OCI-LY1 (cell line): Measurements from ENCODE around the gene POLR2E.

ENCODE experiments used
- H2AFZ ChIP-seq: fragments of 200-600 bp; sonication (generic), shearing (Covaris generic); 2 replicates; pipeline ENCODE4 v1.6.0; 2014; ENCODE audit warnings: antibody characterized with exemption, mild to moderate bottlenecking, low read length
- H3F3A ChIP-seq: fragments of 200-600 bp; sonication (generic), shearing (Covaris generic); 2 replicates; pipeline ENCODE4 v1.6.0; 2014; ENCODE audit warnings: mild to moderate bottlenecking, antibody characterized with exemption, low read length, moderate library complexity; ENCODE audit not compliant: insufficient read depth
- H3K27ac ChIP-seq: fragments of 200-600 bp; sonication (generic); 2 replicates; pipeline ENCODE4 v1.5.1; 2014; ENCODE audit warnings: low read length, mixed run types, mild to moderate bottlenecking, low read depth; ENCODE audit not compliant: poor library complexity, severe bottlenecking
- H3K27me3 ChIP-seq: fragments of 200-600 bp; sonication (generic); 2 replicates; pipeline ENCODE4 v1.6.0; 2014; ENCODE audit warnings: antibody characterized with exemption, mild to moderate bottlenecking, low read length, moderate library complexity; ENCODE audit not compliant: insufficient read depth
- H3K36me3 ChIP-seq: fragments of 200-600 bp; sonication (generic); 2 replicates; pipeline ENCODE4 v1.6.1; 2014; ENCODE audit warnings: mild to moderate bottlenecking, antibody characterized with exemption, low read length, moderate library complexity, mixed read lengths; ENCODE audit not compliant: insufficient read depth
- H3K4me1 ChIP-seq: fragments of 200-600 bp; sonication (generic); 2 replicates; pipeline ENCODE4 v1.5.1; 2014; ENCODE audit warnings: mild to moderate bottlenecking, low read length, moderate library complexity; ENCODE audit not compliant: insufficient read depth, severe bottlenecking
- H3K4me2 ChIP-seq: fragments of 200-600 bp; sonication (generic), shearing (Covaris generic); 2 replicates; pipeline ENCODE4 v1.6.1; 2014; ENCODE audit warnings: low read length
- H3K4me3 ChIP-seq: fragments of 200-600 bp; sonication (generic); 2 replicates; pipeline ENCODE4 v1.5.1; 2014; ENCODE audit warnings: low read length, low read depth, mild to moderate bottlenecking, mixed read lengths; ENCODE audit not compliant: poor library complexity, severe bottlenecking
- H3K79me2 ChIP-seq: fragments of 200-600 bp; shearing (Covaris generic); 2 replicates; pipeline ENCODE4 v1.6.1; 2016; ENCODE audit warnings: mixed run types, low read length, mixed read lengths; ENCODE audit not compliant: insufficient read depth
- H3K9ac ChIP-seq: fragments of 200-600 bp; sonication (generic), shearing (Covaris generic); 2 replicates; pipeline ENCODE4 v1.6.1; 2014; ENCODE audit warnings: mild to moderate bottlenecking, low read length, mixed read lengths
- H3K9me2 ChIP-seq: fragments of 200-600 bp; sonication (generic), shearing (Covaris generic); 2 replicates; pipeline ENCODE4 v1.6.1; 2014; ENCODE audit warnings: low read depth, mild to moderate bottlenecking, low read length, mixed read lengths
- H3K9me3 ChIP-seq: fragments of 200-600 bp; shearing (Covaris generic); 2 replicates; pipeline ENCODE4 v1.6.1; 2014; ENCODE audit warnings: low read length, mixed read lengths
- H4K20me1 ChIP-seq: fragments of 200-600 bp; sonication (generic), shearing (Covaris generic); 2 replicates; pipeline ENCODE4 v1.6.0; 2016; ENCODE audit warnings: mild to moderate bottlenecking, low read length; ENCODE audit not compliant: insufficient read depth
- CTCF ChIP-seq: fragments of 200-600 bp; sonication (generic), shearing (Covaris generic); IDR thresholded peaks from 2 replicates; pipeline ENCODE4 v1.5.1; 2017; ENCODE audit warnings: mild to moderate bottlenecking, antibody characterized with exemption, low read length, moderate library complexity, mixed read lengths
- EZH2 ChIP-seq: fragments of 200-600 bp; sonication (generic), shearing (Covaris generic); IDR thresholded peaks from 2 replicates; pipeline ENCODE4 v1.8.0; 2017; ENCODE audit warnings: borderline replicate concordance, mixed run types, mild to moderate bottlenecking, antibody characterized with exemption, low read length, moderate library complexity, mixed read lengths

POLR2E gene

GRCh38 chr19:1073956-1074517 lies 21.1 kb downstream of the POLR2E start:
- H3K9ac ChIP-seq, result peak overlapping the region; percentile 31; the same call in 1 of the 2 replicates
- TF ChIP-seq CTCF (no peak), EZH2 (no peak)
- H3K9me2 ChIP-seq, result no peaks in the 10 kb centered on the region
- H3K4me3 ChIP-seq, result peak overlapping the region; percentile 29
- no peak overlapping the region for H2AFZ ChIP-seq
- peak overlapping the region; percentile 49; the same call in 1 of the 2 replicates for H3K4me2 ChIP-seq
- H3K4me1 ChIP-seq, result peaks cover 46% of the 10 kb centered on the region
- H4K20me1 ChIP-seq, result no peaks in the 10 kb centered on the region
- no peaks in the 10 kb centered on the region for H3F3A ChIP-seq
- peaks cover 43% of the 10 kb centered on the region for H3K36me3 ChIP-seq
- H3K27me3 ChIP-seq, result no peaks in the 10 kb centered on the region
- peak overlapping the region; percentile 58 for H3K27ac ChIP-seq
- no peaks in the 10 kb centered on the region for H3K9me3 ChIP-seq
- H3K79me2 ChIP-seq, result no peaks in the 10 kb centered on the region

- no peak overlapping the region for H3K9ac ChIP-seq
- H2AFZ ChIP-seq, result no peak overlapping the region
- H3K9me2 ChIP-seq, result no peaks in the 10 kb centered on the region
- no peaks in the 10 kb centered on the region for H3K27me3 ChIP-seq
- peaks cover 43% of the 10 kb centered on the region for H3K36me3 ChIP-seq
- H3K79me2 ChIP-seq, result no peaks in the 10 kb centered on the region
- no peak overlapping the region for H3K4me3 ChIP-seq
- H3K4me1 ChIP-seq, result peaks cover 54% of the 10 kb centered on the region
- no peaks in the 10 kb centered on the region for H3K9me3 ChIP-seq
- H4K20me1 ChIP-seq, result no peaks in the 10 kb centered on the region
- H3F3A ChIP-seq, result no peaks in the 10 kb centered on the region
- no peak overlapping the region for H3K4me2 ChIP-seq
- no peak for TF ChIP-seq CTCF
- TF ChIP-seq EZH2, result no peak
- H3K27ac ChIP-seq, result no peak overlapping the region
These were observed 21.9 kb downstream of the POLR2E start for GRCh38 chr19:1073063-1073955.

GRCh38 chr19:1072371-1073015 lies 22.7 kb downstream of the POLR2E start:
- H3K27ac ChIP-seq, result no peak overlapping the region
- H2AFZ ChIP-seq, result no peak overlapping the region
- no peak overlapping the region for H3K9ac ChIP-seq
- no peak overlapping the region for H3K4me2 ChIP-seq
- no peaks in the 10 kb centered on the region for H3F3A ChIP-seq
- peaks cover 50% of the 10 kb centered on the region for H3K4me1 ChIP-seq
- TF ChIP-seq CTCF (no peak), EZH2 (no peak)
- no peaks in the 10 kb centered on the region for H3K27me3 ChIP-seq
- H3K79me2 ChIP-seq, result no peaks in the 10 kb centered on the region
- H3K36me3 ChIP-seq, result peaks cover 43% of the 10 kb centered on the region
- H3K4me3 ChIP-seq, result no peak overlapping the region
- H3K9me2 ChIP-seq, result no peaks in the 10 kb centered on the region
- H3K9me3 ChIP-seq, result no peaks in the 10 kb centered on the region
- H4K20me1 ChIP-seq, result no peaks in the 10 kb centered on the region
